Activated CD4-positive, alpha-beta memory T cell treated with anti-CD3 and anti-CD28 coated beads for 36 hours (primary cell): ENCODE results near the gene GRM8. TPM values are rescaled to one million over a fixed set of nuclear protein-coding genes. Genes with fewer than 3 reads are reported as not detected.

Experiments used
- CTCF ChIA-PET: fragments of 350-600 bp; sonication (Branson Sonifier 250); formaldehyde crosslinking; loops from one replicate; lab custom pipeline; 2021; ENCODE audit warnings: antibody characterized with exemption, inconsistent platforms; lab: Charles Lee
- POLR2A ChIA-PET: fragments of 350-600 bp; sonication (Branson Sonifier 250); formaldehyde crosslinking; loops from one replicate; lab custom pipeline; 2021; ENCODE audit warnings: antibody characterized with exemption; lab: Charles Lee
- DNase-seq: peaks from one replicate; pipeline ENCODE4 v3.0.0-alpha.2; 2020
- H3K27ac Mint-ChIP-seq: one replicate; pipeline ENCODE4 v1.8.0; 2021; ENCODE audit warnings: mixed read lengths
- H3K27me3 Mint-ChIP-seq: one replicate; pipeline ENCODE4 v1.8.0; 2021; ENCODE audit warnings: mixed read lengths
- H3K36me3 Mint-ChIP-seq: one replicate; pipeline ENCODE4 v1.8.0; 2021; ENCODE audit warnings: mixed read lengths
- H3K4me1 Mint-ChIP-seq: one replicate; pipeline ENCODE4 v1.8.0; 2021; ENCODE audit warnings: low read depth, mixed read lengths
- H3K4me3 Mint-ChIP-seq: one replicate; pipeline ENCODE4 v1.8.0; 2021; ENCODE audit warnings: mild to moderate bottlenecking, mixed read lengths
- H3K9me3 Mint-ChIP-seq: one replicate; pipeline ENCODE4 v1.8.0; 2021; ENCODE audit warnings: mixed read lengths
- intact Hi-C: fragments of 100-400 bp; cut with micrococcal nuclease; formaldehyde crosslinking; loops from one replicate; pipeline ENCODE4 v1.15.1; 2023
- total RNA-seq, 2 experiments: library from RNA; stranded (reverse); gene quantifications; one replicate each; pipeline ENCODE4 v1.2.3, GENCODE V29; 2021

GRM8 gene
- total RNA-seq, 2 experiments from 2014 or later, result not detected

DNA sequence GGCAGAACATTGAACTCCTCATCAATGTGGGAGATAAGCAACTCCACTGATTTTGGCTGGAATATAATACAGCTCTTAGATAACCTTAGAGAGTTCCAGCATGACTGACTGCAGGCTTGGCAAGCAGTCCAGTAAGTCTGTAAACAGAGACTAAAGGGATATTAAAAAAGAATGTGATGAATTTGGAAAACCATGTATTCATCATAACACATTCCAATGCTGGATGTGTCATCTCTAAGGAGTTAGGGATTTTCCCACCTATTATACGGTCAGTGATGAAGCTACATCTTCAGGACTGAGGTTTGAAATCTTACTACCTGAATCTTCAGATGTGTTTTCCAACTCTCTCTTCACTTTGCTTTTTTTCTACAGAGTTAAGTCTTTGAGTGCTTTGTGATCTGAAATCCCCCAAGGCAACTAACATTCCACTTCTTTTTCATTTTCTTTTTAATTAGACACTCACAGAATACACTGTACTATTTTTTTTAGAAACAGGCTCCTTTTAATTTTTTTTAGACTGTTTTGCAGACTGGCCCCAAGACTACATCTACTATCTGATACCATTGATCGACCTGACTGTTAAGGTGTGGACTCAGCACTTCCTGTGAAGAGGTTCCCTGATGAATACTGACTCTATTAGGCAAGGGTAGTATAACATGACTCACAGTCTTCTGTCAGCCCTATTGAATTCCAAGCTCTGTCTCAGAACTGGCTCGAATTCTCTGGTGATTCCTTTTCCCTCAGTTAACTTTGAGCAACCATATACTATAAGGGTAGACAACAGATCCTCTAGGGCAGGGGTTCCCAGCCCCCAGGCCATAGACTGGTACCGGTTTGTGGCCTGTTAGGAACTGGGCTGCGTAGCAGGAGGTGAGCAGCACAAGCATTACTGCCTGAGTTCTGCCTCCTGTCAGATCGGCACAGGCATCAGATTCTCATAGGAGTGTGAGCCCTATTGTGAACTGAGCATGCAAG, 678.2 kb downstream of the GRM8 start:
- Mint-ChIP-seq H3K27me3 (no peaks in the 10 kb centered on the region), H3K27ac (no peak overlapping the region), H3K4me3 (no peak overlapping the region), H3K36me3 (no peaks in the 10 kb centered on the region), H3K4me1 (no peaks in the 10 kb centered on the region), H3K9me3 (no peaks in the 10 kb centered on the region)
- ChIA-PET CTCF (no interaction called here), POLR2A (no interaction called here)
- intact Hi-C loops, result no loop called here
- DNase-seq, result no peak

DNA sequence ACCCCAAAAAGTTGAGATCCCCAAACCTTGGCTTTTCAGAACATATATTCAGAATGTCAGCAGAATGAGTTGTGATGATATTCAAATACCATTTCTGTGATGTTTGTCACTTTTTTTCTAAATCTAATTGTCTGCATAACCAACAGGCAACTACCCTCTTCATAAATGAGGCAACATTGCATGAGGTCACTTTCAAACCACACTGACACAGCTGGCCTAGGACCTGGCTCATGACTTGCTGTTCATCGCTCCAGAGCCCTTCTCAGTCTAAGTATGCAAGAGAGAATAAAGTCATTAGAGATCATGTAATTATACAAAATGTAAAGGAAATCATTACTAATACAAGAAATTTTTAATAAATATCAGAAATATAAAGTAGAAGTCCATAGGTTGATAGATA, 681.9 kb downstream of the GRM8 start:
- no peak for DNase-seq
- no peaks in the 10 kb centered on the region for H3K36me3 Mint-ChIP-seq
- POLR2A ChIA-PET, result no interaction called here
- no peak overlapping the region for H3K4me3 Mint-ChIP-seq
- intact Hi-C loops, result no loop called here
- no peaks in the 10 kb centered on the region for H3K4me1 Mint-ChIP-seq
- H3K27ac Mint-ChIP-seq, result no peak overlapping the region
- no peaks in the 10 kb centered on the region for H3K27me3 Mint-ChIP-seq
- H3K9me3 Mint-ChIP-seq, result no peaks in the 10 kb centered on the region
- CTCF ChIA-PET, result no interaction called here

- Mint-ChIP-seq H3K36me3 (no peaks in the 10 kb centered on the region), H3K4me1 (no peaks in the 10 kb centered on the region), H3K9me3 (no peaks in the 10 kb centered on the region), H3K27me3 (no peaks in the 10 kb centered on the region), H3K4me3 (no peak overlapping the region), H3K27ac (no peak overlapping the region)
- ChIA-PET CTCF (no interaction called here), POLR2A (no interaction called here)
- no peak for DNase-seq
- intact Hi-C loops, result no loop called here
These were observed 683.3 kb downstream of the GRM8 start for GRCh38 chr7:126569402-126569801.

GRCh38 chr7:126557271-126557670, 695.5 kb downstream of the GRM8 start:
- intact Hi-C loops, result no loop called here
- POLR2A ChIA-PET, result no interaction called here

GRCh38 chr7:126541406-126541805, 711.3 kb downstream of the GRM8 start:
- CTCF ChIA-PET, result no interaction called here
- Mint-ChIP-seq H3K4me3 (no peak overlapping the region), H3K27ac (no peak overlapping the region), H3K9me3 (peaks cover 3% of the 10 kb centered on the region), H3K36me3 (no peaks in the 10 kb centered on the region), H3K4me1 (no peaks in the 10 kb centered on the region), H3K27me3 (no peaks in the 10 kb centered on the region)
- intact Hi-C loops, result no loop called here
- POLR2A ChIA-PET, result no interaction called here
- no peak for DNase-seq

More at GRCh38 chr7:126557271-126557670, 695.5 kb downstream of the GRM8 start:
- no peak overlapping the region for H3K4me3 Mint-ChIP-seq
- H3K27me3 Mint-ChIP-seq, result no peaks in the 10 kb centered on the region
- H3K27ac Mint-ChIP-seq, result no peak overlapping the region
- CTCF ChIA-PET, result no interaction called here
- no peak for DNase-seq
- no peaks in the 10 kb centered on the region for H3K9me3 Mint-ChIP-seq
- no peaks in the 10 kb centered on the region for H3K36me3 Mint-ChIP-seq
- H3K4me1 Mint-ChIP-seq, result no peaks in the 10 kb centered on the region

GRCh38 chr7:126535176-126535575, 717.6 kb downstream of the GRM8 start:
- DNase-seq, result no peak
- intact Hi-C loops, result no loop called here
- no peaks in the 10 kb centered on the region for H3K27me3 Mint-ChIP-seq
- ChIA-PET POLR2A (no interaction called here), CTCF (no interaction called here)
- no peaks in the 10 kb centered on the region for H3K36me3 Mint-ChIP-seq
- no peaks in the 10 kb centered on the region for H3K4me1 Mint-ChIP-seq
- H3K9me3 Mint-ChIP-seq, result peaks cover 4% of the 10 kb centered on the region
- H3K4me3 Mint-ChIP-seq, result no peak overlapping the region
- no peak overlapping the region for H3K27ac Mint-ChIP-seq

DNA sequence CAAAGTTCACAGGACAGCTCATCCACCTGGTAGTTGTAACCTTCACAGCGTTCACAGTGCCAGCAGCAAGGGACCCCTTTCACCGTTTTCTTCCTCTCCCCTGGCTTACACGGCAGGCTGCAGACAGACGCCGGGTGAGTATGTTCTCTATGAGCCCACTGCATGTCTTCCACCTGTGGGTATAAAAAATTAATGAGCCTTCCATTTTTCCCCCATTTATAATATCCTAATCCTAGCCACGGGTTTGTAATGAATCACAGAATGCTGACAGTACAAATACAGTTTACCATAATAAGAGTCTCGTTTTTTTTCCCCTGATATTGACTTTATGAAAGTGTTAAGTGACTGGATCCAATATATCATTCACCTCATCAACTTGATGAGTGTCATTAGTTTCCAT, 719.0 kb downstream of the GRM8 start:
- intact Hi-C loops, result no loop called here
- no peak for DNase-seq
- CTCF ChIA-PET, result no interaction called here
- Mint-ChIP-seq H3K4me1 (no peaks in the 10 kb centered on the region), H3K27ac (no peak overlapping the region), H3K4me3 (no peak overlapping the region), H3K36me3 (no peaks in the 10 kb centered on the region), H3K27me3 (no peaks in the 10 kb centered on the region), H3K9me3 (peaks cover 6% of the 10 kb centered on the region)
- POLR2A ChIA-PET, result no interaction called here

DNA sequence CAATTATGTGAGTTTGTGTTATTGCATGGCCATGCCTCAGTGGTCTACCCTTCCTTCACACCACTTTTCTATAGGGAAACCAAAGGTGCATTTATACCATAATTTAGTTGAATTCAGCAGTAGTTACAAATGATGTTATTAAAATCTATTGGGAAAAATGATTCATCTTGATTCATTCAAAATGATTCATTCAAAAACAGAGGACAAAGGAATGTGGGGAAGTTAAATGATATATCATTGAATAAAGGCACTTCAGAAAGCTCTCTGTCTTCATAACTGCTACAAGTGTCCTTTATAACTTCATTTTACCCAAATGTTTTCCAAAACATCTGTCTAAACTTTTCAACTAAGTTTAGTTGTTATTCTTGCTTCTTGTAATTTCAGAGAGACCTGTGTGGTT, 722.9 kb downstream of the GRM8 start:
- ChIA-PET POLR2A (no interaction called here), CTCF (no interaction called here)
- Mint-ChIP-seq H3K9me3 (peaks cover 7% of the 10 kb centered on the region), H3K27ac (no peak overlapping the region), H3K36me3 (no peaks in the 10 kb centered on the region), H3K4me1 (no peaks in the 10 kb centered on the region), H3K27me3 (no peaks in the 10 kb centered on the region), H3K4me3 (no peak overlapping the region)
- no peak for DNase-seq
- intact Hi-C loops, result no loop called here

- CTCF ChIA-PET, result no interaction called here
- POLR2A ChIA-PET, result no interaction called here
- peaks cover 7% of the 10 kb centered on the region for H3K9me3 Mint-ChIP-seq
- intact Hi-C loops, result no loop called here
- DNase-seq, result no peak
- no peak overlapping the region for H3K27ac Mint-ChIP-seq
- no peaks in the 10 kb centered on the region for H3K27me3 Mint-ChIP-seq
- no peak overlapping the region for H3K4me3 Mint-ChIP-seq
- H3K4me1 Mint-ChIP-seq, result no peaks in the 10 kb centered on the region
- no peaks in the 10 kb centered on the region for H3K36me3 Mint-ChIP-seq
These were observed 723.5 kb downstream of the GRM8 start for GRCh38 chr7:126529254-126529653.

- Mint-ChIP-seq H3K27me3 (no peaks in the 10 kb centered on the region), H3K27ac (no peak overlapping the region), H3K36me3 (no peaks in the 10 kb centered on the region), H3K4me3 (no peak overlapping the region), H3K4me1 (no peaks in the 10 kb centered on the region), H3K9me3 (peaks cover 4% of the 10 kb centered on the region)
- ChIA-PET POLR2A (no interaction called here), CTCF (no interaction called here)
- DNase-seq, result no peak
- intact Hi-C loops, result no loop called here
These were observed 726.8 kb downstream of the GRM8 start for GRCh38 chr7:126525906-126526305.

GRCh38 chr7:126524967-126525366, 727.8 kb downstream of the GRM8 start:
- CTCF ChIA-PET, result no interaction called here
- no peaks in the 10 kb centered on the region for H3K36me3 Mint-ChIP-seq
- no peaks in the 10 kb centered on the region for H3K27me3 Mint-ChIP-seq
- peaks cover 6% of the 10 kb centered on the region for H3K9me3 Mint-ChIP-seq
- H3K27ac Mint-ChIP-seq, result no peak overlapping the region
- DNase-seq, result no peak
- no peak overlapping the region for H3K4me3 Mint-ChIP-seq
- intact Hi-C loops, result no loop called here
- POLR2A ChIA-PET, result no interaction called here
- no peaks in the 10 kb centered on the region for H3K4me1 Mint-ChIP-seq

GRCh38 chr7:126511046-126511445, 741.7 kb downstream of the GRM8 start:
- no peak overlapping the region for H3K27ac Mint-ChIP-seq
- intact Hi-C loops, result no loop called here
- H3K9me3 Mint-ChIP-seq, result peaks cover under 1% of the 10 kb centered on the region
- no peaks in the 10 kb centered on the region for H3K27me3 Mint-ChIP-seq
- no peak overlapping the region for H3K4me3 Mint-ChIP-seq
- H3K4me1 Mint-ChIP-seq, result no peaks in the 10 kb centered on the region
- DNase-seq, result no peak
- POLR2A ChIA-PET, result no interaction called here
- H3K36me3 Mint-ChIP-seq, result no peaks in the 10 kb centered on the region
- CTCF ChIA-PET, result no interaction called here

- H3K36me3 Mint-ChIP-seq, result no peaks in the 10 kb centered on the region
- intact Hi-C loops, result no loop called here
- no peak overlapping the region for H3K4me3 Mint-ChIP-seq
- no peak for DNase-seq
- ChIA-PET CTCF (no interaction called here), POLR2A (no interaction called here)
- peaks cover 4% of the 10 kb centered on the region for H3K9me3 Mint-ChIP-seq
- H3K27me3 Mint-ChIP-seq, result no peaks in the 10 kb centered on the region
- no peaks in the 10 kb centered on the region for H3K4me1 Mint-ChIP-seq
- no peak overlapping the region for H3K27ac Mint-ChIP-seq
These were observed 751.1 kb downstream of the GRM8 start for GRCh38 chr7:126501617-126502016.
